Breast epithelium (tissue), 3 donors: ENCODE data around the gene THBD.

Experiments
- POLR2A ChIP-seq: fragments of 450-650 bp; IDR thresholded peaks from one replicate; pipeline ENCODE4 v1.6.1; 2016; ENCODE audit warnings: antibody characterized with exemption, mild to moderate bottlenecking, moderate library complexity
- TF ChIP-seq, protein P1 (sequence below), 3 donors: fragments of 450-650 bp; IDR thresholded peaks; one replicate each; pipeline ENCODE4 v1.5.1; 2016 to 2017; ENCODE audit warnings: antibody characterized with exemption in 3 of 3, mild to moderate bottlenecking in 3 of 3, moderate library complexity in 3 of 3

DNA sequence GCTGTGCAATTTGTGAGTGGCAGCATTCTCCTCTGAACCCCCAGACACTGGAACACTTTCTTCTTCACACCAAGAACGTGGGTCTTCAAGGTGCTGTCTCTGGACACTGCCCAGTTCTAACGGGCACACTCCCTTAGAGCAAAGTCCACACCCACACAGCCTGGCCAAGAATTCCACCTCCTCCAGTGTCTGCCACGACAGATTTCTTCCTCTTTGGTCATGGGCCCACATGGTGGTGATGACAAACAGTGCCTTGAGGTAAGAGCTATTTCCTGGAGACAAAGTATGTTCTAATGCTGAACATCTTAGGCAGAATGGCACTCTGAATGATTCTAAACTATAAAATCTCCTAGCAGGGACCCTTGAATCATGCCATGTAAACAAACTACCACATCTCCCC lies 39.8 kb downstream of the THBD start:
- TF ChIP-seq, protein P1, sequence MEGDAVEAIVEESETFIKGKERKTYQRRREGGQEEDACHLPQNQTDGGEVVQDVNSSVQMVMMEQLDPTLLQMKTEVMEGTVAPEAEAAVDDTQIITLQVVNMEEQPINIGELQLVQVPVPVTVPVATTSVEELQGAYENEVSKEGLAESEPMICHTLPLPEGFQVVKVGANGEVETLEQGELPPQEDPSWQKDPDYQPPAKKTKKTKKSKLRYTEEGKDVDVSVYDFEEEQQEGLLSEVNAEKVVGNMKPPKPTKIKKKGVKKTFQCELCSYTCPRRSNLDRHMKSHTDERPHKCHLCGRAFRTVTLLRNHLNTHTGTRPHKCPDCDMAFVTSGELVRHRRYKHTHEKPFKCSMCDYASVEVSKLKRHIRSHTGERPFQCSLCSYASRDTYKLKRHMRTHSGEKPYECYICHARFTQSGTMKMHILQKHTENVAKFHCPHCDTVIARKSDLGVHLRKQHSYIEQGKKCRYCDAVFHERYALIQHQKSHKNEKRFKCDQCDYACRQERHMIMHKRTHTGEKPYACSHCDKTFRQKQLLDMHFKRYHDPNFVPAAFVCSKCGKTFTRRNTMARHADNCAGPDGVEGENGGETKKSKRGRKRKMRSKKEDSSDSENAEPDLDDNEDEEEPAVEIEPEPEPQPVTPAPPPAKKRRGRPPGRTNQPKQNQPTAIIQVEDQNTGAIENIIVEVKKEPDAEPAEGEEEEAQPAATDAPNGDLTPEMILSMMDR (IDR thresholded peaks at IDR 0.05): no peak
- TF ChIP-seq POLR2A: no peak
